CD4-positive, alpha-beta T cell treated with Interleukin-15 for 4 hours (primary cell): Measurements from ENCODE around the gene CPNE7.
"Not testable (repeated sequence)": the region's sequence is repeated elsewhere in the genome, so short reads cannot be mapped to it uniquely, and the experiment has no call there.

Experiments used
- DNase-seq: peaks from one replicate; pipeline ENCODE4 v3.0.0-alpha.2; 2020; ENCODE audit warnings: low spot score

Gene CPNE7

DNA sequence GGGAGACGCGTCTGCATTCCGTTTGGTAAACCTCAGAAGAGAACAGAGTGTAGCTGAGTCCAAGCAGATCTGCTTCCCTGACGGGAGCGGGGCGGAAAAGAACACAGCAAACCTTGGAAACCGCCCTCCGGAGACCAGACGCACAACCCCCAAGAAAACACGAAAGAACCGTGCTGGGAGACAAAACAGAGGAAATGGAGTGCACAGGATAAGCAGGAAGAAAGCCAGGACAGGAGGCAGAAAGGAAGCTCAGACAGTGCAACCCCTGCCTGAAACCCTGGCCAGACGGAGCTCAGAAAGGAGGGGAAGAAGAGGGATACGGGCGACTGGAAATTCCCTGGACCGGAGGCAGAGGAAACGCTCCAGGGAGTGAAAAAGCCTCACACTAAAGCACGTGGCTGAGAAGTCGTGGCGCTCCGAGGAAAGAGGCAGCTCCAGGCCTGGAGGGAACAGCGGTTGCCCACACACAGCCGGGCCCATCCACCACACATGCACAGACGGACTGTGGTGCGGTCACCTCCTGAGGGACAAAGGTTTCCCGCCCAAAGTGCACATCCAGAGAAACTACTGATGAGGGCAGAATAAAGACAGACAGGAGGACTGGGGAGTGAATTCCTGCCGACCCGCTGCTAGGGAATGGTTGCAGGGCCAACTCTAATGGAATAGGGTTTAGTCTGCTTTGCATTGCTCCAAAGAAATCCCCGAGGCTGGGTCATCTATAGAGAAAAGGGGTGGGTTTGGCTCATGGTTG lies 48.1 kb downstream of the CPNE7 start:
- DNase-seq, result no peak

DNA sequence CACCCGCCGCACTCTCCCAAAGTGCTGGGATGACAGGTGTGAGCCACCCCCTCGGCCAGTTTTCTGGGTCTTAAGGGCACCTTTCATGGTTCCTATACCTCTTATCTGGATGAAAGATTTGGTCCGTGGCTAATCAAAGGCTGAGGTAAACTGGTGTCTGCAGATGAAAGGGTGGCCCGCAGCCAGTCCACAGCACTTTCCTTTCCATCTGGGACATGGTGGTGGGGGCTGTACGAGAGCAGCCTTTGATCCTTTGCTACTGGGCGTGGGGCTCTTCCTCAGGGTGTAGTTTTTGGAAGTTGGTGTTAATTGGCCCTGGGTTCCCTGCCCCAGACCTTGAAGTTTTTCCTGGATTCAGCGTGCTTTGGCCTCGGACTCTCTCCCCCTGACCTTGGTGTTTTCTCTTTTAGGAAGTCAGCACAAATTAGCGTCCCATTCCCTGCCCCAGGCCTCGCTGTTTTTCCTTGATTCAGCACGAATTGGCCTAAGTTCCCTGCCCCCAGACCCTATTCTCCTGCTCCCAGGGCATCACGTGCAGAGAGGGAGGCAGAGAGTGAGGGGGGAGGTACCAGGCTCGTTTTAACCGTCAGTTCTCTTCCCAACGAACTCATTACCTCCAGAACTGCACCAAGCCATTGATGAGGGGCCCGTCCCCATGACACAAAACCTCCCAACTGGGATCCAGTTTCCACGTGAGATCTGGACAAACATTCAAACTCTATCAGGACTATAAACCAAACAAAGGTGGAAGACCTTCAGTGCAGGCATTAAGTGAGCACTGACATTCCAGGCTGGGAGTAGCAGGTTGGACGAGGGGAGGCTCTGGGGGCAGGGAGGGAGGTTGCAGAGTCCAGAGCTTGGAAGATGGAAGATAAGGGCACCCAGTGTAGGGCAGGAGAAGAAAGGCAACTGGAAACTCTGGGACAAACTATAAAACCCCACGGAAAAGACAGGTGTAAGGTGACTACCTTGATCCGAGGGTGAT lies 49.5 kb downstream of the CPNE7 start:
- no peak for DNase-seq

DNA sequence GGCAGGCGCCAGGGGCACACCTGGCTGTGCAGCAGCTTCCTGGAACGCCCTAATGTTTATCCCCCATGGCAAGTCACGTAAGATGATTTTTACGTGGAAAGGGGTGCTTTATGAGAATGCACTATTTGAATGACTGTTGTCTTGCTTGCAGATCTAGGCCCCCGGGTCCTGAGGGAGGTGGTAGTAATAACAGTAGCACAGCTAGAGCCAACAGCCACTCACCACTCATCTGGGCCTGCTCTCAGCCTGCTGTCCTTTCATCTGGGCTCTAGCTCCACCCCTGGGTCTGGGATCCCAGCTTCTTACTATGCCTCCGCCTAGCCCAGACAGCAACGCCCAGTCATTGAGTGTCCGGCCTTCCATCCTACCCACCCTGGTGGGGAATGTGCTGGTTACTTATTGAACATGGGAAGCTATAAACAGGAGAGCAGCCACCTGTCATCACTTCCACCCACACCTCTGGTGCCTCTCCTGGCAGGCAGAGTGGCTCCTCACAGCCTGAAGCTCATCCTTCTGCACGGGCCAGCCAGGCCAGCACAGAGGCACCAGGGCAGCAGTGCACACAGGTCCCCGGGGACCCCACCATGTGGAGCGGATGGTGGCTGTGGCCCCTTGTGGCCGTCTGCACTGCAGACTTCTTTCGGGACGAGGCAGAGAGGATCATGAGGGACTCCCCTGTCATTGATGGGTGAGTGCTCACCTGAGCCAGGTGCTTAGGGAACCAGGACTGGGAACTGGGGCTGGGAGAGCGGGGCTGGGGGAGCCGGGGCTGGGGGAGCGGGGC lies 54.5 kb downstream of the CPNE7 start:
- DNase-seq, result no peak

DNA sequence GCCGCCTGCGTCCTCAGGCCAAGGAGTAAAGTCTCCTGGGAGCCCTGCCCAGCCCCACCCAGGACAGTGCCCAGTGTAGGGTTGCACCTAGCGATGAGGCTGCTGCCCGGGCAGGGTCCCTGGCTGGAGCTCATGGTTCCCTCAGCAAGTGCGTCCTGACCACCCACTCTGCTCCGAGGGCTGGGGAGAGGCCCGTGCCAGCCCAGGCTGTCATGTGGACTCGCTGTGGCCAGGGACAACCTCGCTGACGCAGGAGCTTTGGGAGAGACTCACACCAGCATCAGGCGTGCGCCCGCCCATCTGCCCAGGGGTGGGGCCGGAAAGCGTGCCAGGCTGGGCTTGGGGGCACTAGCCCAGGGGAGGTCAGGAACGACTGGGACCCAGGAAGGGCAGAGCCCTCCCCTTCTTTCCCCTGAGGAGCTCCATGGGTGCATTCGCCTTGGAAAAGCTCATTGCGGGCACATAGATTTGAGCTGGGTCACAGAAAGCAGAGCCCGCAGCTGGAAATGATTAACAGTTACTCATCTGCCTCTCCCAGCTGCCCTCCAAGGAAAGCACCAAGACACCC lies 57.6 kb downstream of the CPNE7 start:
- DNase-seq, result no peak

DNA sequence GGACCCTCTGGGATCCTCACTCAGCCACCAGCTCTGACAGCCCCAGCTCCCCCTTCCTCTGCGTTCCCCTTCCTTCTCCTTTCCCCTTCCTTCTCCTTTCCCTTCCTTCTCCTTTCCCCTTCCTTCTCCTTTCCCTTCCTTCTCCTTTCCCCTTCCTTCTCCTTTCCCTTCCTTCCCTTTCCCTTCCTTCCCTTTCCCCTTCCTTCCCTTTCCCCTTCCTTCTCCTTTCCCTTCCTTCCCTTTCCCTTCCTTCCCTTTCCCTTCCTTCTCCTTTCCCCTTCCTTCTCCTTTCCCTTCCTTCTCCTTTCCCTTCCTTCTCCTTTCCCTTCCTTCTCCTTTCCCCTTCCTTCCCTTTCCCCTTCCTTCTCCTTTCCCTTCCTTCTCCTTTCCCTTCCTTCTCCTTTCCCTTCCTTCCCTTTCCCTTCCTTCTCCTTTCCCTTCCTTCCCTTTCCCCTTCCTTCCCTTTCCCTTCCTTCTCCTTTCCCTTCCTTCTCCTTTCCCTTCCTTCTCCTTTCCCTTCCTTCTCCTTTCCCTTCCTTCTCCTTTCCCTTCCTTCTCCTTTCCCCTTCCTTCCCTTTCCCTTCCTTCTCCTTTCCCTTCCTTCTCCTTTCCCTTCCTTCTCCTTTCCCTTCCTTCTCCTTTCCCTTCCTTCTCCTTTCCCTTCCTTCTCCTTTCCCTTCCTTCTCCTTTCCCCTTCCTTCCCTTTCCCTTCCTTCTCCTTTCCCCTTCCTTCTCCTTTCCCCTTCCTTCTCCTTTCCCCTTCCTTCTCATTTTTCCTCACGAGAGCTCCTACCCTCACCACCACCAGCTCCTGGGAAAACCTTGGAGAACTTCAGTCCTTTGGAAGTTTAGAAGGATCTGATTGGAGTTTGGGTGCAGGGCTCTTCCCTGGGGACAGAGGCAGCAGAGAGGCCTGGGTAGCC lies 59.2 kb downstream of the CPNE7 start:
- DNase-seq, result not testable (repeated sequence)

DNA sequence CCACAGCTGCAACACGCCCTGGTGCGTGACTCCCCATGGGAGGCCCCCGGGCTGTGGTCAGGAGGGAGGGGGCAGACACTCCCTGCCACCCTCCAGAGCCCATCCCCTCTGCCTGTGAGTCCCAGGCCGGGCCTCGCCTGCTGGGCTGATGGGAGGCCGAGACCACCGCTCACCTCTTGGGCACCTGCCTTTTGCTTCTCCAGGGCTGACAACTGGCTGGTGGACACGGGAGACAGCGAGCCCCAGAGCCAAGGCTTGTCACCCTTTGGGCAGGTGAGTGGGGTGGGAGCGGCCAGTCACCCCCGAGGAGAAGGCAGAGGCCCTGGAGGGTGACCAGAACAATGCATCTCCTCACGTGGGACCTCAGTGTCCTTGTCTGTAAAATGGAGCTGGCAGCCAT lies 61.1 kb downstream of the CPNE7 start:
- no peak for DNase-seq

DNA sequence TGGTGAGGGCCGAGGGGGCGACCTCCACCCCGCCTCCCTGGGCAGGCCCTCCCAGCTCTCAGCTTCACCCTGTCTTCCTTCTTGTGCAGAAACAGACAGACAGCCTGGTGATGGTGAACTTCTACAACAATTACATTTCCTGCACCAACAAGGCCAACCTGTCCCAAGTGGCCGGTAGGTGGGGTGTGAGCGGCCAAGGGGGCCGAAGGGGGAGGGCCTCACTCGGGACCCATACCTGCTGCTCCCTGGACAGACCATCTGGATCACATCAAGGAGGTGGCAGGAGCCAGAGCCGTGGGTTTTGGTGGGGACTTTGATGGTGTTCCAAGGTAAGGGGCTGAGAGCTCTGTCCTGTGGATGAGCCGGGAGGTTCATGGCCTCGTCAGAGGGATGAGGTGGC lies 61.8 kb downstream of the CPNE7 start:
- DNase-seq, result no peak

DNA sequence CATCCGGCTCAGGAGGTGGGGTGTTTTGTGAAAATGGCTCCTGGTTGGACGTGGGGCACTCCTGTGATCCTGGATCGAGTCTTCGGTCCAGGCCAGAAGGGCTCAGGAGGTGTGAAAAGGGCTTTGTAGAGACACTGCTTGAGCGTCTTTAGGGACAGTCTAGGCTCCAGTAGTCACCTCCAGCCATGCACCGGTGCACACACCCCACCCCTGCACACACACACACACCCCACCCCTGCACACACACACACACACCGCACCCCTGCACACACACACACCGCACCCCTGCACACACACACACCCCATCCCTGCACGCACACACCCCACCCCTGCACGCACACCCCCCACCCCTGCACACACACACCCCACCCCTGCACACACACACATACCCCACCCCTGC lies 62.9 kb downstream of the CPNE7 start:
- no peak for DNase-seq

DNA sequence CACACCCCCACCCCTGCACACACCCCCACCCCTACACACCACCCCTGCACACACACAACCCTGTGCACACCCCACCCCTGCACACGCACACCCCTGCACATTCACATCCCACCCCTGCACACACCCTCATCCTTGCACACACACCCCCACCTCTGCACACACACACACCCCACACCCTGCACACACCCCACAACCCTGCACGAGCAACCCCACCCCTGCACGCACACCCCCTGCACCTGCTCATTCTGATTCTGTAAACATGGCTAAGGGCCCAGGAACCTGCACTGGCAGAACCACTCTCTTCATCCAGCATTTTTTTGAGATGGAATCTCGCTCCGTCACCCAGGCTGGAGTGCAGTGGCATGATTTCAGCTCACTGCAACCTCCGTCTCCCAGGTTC lies 63.8 kb downstream of the CPNE7 start:
- DNase-seq, result no peak

DNA sequence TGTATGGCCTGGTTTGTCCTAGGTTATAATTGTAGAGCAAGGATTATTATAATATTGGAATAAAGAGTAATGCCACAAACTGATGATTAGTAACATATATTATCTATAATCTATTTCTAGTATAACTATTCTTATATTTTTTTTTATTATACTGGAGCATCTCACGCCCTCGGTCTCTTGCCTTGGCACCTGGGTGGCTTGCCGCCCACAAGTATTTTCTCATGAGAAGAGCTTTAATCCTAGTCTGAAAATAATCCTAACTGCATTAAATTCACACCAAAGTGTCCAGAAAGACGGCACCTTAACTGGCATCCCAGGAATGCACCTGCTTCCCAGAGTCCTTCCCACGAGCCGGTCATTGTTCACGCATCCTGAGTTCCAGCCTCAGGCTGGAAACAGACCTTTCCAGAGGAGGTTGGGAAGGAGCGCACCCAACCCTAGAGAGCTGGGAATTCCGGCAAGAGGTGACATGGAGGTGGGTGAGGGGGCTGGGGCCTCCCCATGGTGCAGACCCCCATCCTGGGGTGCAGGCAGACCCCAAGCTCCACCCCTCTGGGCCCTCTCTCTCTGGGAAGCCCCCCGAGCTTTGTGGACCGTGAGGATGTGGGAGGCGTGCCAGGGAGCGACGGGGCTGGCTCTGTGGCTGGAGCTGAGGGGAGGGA lies 66.0 kb downstream of the CPNE7 start:
- DNase-seq, result no peak

DNA sequence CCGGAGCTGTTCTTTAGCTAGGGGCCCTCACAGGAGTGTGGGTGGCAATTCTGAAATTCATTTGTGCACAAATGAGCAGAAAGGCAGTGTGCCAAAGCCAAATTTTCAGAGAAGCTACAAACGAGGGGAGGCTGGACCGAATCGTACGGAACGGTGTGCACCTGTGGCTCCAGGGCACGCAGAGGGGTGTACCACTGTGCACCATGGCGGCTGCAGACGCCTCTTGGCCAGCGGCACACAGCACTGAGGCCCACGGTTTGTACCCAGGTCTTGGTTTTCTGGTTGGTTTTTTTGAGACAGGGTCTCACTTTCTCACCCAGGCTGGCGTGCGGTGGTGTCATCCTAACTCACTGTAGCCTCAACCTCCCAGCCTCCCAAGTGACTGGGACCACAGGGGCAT lies 67.0 kb downstream of the CPNE7 start:
- no peak for DNase-seq

DNA sequence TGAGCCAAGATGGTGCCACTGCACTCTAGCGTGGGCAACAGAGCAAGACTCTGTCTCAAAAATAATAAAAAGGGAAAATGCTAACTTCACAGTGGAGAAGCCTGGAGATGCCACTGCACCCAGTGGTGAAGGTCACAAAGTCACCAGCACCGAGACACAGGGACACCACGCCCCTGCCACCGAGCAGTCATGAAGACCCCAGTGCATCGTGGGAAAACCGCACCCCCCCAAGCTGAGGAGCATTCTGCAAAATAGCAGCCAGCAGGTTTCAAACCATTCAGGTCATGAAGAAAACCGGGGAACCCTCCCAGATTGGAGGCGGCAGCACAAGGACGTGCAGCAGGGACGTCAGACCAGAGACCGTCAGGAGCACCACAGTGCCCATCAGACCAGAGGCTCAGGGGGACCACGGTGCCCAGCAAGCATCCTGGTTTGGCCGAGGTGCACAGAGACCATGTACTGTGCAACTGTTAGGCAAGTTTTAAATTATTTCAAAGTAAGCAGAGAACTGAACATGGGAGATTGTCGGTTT lies 68.3 kb downstream of the CPNE7 start:
- no peak for DNase-seq

DNA sequence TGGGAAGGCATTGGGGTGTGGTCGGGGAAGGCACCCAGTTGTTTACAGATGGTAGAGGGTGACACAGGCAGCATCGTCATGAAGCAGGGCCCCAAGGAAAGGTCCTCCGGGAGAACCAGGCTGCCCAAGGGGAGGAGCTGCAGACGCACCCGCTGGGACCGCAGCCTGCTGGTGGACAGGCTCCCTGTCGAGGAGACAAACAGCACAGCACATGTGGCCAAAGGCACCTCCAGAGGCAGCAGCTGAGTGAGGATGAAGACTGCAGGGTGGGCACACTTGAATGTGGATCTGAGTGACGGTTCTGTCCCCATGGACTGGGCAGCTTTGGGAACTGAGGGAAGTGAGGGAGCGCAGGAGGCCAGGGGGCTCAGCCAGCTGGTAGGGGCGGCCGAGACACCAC lies 69.6 kb downstream of the CPNE7 start:
- DNase-seq, result no peak

DNA sequence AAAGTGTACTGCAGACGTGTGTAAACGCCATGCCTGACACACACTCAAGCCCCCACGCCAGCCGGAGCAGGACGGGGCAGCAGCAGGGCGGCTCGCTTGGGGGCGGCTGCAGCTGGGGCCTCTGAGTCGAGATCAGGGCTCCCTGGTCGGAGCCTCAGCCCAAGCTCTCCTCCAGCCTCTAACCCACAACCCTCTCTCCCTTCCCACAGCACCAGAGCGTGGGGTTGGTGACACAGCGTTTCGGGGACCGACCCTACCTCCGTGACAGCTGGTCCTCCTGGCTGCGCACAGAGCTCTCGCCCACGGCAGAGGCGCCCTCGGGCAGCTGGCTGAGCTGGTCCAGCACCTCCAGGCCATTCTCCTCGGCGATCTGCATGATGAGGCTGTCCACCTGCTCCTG lies 70.7 kb downstream of the CPNE7 start:
- DNase-seq, result no peak
